GM19193 (cell line): ENCODE results near the gene PCBP3.

Experiments
- POLR2A ChIP-seq: IDR thresholded peaks from 4 replicates; pipeline ENCODE4 v1.6.1; 2011; ENCODE audit not compliant: insufficient read depth, insufficient read length; ENCODE audit errors: extremely low read depth

The PCBP3 gene

GRCh38 chr21:45959182-45959581 is 315.7 kb downstream of the PCBP3 start:
- no peak for TF ChIP-seq POLR2A

- no peak for TF ChIP-seq POLR2A
Measured at GRCh38 chr21:45959779-45960390, 316.4 kb downstream of the PCBP3 start.

GRCh38 chr21:45962531-45963231 is 319.2 kb downstream of the PCBP3 start:
- TF ChIP-seq POLR2A = no peak

- no peak for TF ChIP-seq POLR2A
Measured at GRCh38 chr21:45963232-45963570, 319.7 kb downstream of the PCBP3 start.

GRCh38 chr21:45964649-45965048 is 321.1 kb downstream of the PCBP3 start:
- no peak for TF ChIP-seq POLR2A

- no peak for TF ChIP-seq POLR2A
Measured at GRCh38 chr21:45965084-45965809, 321.7 kb downstream of the PCBP3 start.

- TF ChIP-seq POLR2A = no peak
Measured at GRCh38 chr21:45966791-45967394, 323.4 kb downstream of the PCBP3 start.

GRCh38 chr21:45969921-45970673 is 326.6 kb downstream of the PCBP3 start:
- no peak for TF ChIP-seq POLR2A

GRCh38 chr21:45970674-45971615 is 327.4 kb downstream of the PCBP3 start:
- no peak for TF ChIP-seq POLR2A

GRCh38 chr21:45971616-45972352 is 328.3 kb downstream of the PCBP3 start:
- no peak for TF ChIP-seq POLR2A

- TF ChIP-seq POLR2A = no peak
Measured at GRCh38 chr21:45972353-45972715, 328.8 kb downstream of the PCBP3 start.

GRCh38 chr21:45972716-45973474 is 329.4 kb downstream of the PCBP3 start:
- no peak for TF ChIP-seq POLR2A

- TF ChIP-seq POLR2A = no peak
Measured at GRCh38 chr21:45973475-45974072, 330.0 kb downstream of the PCBP3 start.
